Epithelial cell of esophagus (primary cell): ENCODE measurements around the gene ABL2.

Experiments used
- DNase-seq: peaks from one replicate; pipeline ENCODE4 v3.0.0; 2010; ENCODE audit warnings: low read depth
- H3K4me3 ChIP-seq: 2 replicates; pipeline ENCODE4 v1.5.1; 2011; ENCODE audit warnings: mild to moderate bottlenecking, low read length, control low read depth
- TF ChIP-seq, protein P1 (sequence below): IDR thresholded peaks from 2 replicates; pipeline ENCODE4 v1.5.1; 2011; ENCODE audit warnings: low read depth, mild to moderate bottlenecking, low read length, control low read depth, inconsistent platforms; ENCODE audit not compliant: insufficient read depth; ENCODE audit errors: missing control alignments

Gene ABL2

DNA sequence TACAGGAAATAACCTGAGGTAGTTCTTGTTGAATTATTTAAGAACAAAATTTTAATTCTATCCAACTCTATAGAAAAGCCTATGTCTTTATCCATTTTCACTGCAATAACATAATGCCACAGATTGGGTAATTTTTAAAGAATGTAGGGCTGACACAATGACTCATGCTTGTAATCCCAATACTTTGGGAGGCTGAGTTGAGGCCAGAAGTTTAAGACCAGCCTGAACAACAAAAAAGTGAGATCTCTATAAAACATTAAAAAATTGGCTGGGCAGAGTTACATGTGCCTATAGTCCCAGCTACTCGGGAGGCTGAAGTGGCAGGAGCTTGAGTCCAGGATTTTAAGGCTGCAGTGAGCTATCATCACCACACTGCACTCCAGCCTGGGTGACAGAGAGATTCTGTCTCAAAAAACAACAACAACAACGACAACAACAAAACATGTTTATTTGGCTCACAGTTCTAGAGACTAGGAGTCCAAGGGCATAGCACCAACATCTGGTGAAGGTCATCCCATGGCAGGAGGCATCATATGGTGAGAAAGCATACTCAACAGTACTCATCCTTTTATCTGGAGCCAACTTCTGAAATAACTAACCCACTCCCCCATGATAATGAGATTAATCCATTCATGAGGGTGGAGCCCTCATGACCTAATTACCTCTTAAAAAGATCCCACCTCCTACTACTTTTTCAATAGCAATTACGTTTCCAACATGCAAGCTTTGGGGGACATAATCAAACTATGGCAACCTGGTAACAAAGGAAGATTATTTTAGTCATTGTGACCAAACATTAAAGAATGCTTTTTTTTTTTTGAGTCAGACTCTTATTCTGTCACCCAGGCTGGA lies 59.6 kb downstream of the ABL2 start:
- TF ChIP-seq, protein P1, sequence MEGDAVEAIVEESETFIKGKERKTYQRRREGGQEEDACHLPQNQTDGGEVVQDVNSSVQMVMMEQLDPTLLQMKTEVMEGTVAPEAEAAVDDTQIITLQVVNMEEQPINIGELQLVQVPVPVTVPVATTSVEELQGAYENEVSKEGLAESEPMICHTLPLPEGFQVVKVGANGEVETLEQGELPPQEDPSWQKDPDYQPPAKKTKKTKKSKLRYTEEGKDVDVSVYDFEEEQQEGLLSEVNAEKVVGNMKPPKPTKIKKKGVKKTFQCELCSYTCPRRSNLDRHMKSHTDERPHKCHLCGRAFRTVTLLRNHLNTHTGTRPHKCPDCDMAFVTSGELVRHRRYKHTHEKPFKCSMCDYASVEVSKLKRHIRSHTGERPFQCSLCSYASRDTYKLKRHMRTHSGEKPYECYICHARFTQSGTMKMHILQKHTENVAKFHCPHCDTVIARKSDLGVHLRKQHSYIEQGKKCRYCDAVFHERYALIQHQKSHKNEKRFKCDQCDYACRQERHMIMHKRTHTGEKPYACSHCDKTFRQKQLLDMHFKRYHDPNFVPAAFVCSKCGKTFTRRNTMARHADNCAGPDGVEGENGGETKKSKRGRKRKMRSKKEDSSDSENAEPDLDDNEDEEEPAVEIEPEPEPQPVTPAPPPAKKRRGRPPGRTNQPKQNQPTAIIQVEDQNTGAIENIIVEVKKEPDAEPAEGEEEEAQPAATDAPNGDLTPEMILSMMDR: no peak
- DNase-seq: peak; percentile 68
- no peak overlapping the region for H3K4me3 ChIP-seq

DNA sequence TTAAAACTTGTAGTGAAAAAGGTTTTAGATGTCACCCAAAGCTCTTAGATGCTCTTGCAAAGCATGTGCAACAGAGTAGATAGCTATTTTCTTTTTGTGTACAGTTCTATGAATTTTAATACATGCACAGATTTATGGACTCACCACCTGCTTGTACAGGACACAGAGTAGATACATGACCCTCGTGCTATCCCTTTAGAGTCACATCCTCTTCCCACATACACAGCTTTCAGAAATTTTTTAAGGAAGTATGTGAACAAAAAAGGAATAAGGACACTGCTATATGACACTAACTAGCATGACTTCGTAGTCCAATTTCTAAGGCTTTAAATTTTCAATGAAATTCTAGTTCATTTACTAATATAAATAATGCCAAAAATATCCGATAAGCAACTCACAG lies 60.9 kb downstream of the ABL2 start:
- no peak for DNase-seq
- H3K4me3 ChIP-seq: no peak overlapping the region
- TF ChIP-seq, protein P1: no peak

DNA sequence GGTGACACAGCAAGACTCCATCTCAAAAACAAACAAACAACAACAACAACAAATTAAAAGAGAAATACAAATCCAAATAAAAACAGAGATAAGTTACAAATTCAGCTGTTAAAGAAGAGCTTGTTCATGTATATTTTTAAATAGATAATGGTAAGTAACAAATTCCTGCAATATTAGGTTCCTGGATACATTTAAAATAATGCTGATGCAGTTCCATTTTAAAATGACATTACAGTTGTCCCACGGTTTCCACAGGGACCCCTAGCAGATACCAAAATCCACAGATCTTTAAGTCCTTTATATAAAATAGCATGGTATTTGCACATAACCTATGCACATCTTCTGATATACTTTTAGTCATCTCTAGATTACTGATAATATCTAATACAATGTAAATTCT lies 61.5 kb downstream of the ABL2 start:
- TF ChIP-seq, protein P1: no peak
- H3K4me3 ChIP-seq: no peak overlapping the region
- no peak for DNase-seq

DNA sequence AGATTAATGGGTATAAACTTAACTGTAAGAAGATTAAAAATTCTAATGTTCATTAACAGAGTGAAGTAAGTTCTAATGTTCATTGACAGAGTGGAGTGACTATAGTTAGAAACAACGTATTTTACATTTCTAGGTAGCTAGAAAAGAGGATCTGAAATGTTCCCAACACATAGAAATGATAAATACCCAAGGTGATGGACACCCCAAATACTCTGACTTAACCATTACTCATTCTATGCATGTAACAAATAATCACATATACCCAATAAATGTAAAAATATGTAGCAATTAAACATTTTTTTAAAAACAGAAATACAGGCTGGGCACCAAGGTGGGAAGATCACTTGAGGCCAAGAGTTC lies 62.1 kb downstream of the ABL2 start:
- TF ChIP-seq, protein P1: no peak
- DNase-seq: no peak

DNA sequence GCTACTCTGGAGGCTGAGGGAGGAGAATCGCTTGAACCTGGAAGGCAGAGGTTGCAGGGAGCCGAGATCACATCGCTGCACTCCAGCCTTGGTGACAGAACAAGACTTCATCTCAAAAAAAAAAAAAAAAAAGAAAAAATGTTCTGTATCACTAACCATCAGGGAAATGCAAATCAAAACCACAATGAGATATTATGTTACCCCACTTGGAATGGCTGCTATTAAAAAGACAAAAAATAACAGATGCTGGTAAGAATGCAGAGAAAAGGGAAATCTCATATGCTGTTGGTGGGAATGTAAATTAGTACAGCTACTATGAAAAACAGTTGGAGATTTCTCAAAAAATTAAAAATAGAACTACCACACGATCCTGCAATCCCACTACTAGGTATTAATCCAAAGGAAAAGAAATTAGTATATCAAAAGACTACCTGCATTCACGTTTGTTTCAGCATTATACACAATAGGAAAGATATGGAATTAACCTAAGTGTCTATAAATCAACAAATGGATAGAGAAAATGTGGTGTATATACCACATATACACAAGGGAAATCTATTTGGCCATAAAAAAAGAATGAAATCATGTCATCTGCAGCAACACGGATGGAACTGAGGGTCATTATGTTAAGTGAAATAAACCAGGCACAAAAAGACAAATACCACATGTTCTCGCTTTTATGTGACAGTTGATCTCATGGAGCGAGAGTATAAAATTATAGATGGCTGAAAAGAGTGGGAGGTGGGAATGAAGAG lies 62.6 kb downstream of the ABL2 start:
- H3K4me3 ChIP-seq: no peak overlapping the region
- TF ChIP-seq, protein P1: no peak
- no peak for DNase-seq

More for the DNA sequence above, 62.1 kb downstream of the ABL2 start:
- no peak overlapping the region for H3K4me3 ChIP-seq

DNA sequence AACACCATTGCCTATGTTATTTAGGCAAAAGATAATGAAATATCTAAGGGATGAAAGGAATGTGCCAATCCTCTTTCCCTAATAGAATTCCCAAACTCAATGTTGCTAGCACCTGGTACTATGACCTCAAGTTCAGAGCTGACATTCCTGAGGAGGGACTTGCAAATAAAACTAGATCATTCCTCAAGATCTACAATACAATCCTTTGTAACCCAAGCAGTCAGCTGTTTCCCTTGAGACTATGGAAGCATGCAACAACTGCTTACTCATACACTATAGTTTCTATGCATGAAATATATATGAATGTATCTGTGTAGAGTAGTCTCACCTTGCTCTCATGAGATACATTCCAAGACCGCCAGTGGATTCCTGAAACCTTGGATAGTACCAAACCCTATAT lies 65.0 kb downstream of the ABL2 start:
- TF ChIP-seq, protein P1: no peak
- peak; percentile 71 for DNase-seq

DNA sequence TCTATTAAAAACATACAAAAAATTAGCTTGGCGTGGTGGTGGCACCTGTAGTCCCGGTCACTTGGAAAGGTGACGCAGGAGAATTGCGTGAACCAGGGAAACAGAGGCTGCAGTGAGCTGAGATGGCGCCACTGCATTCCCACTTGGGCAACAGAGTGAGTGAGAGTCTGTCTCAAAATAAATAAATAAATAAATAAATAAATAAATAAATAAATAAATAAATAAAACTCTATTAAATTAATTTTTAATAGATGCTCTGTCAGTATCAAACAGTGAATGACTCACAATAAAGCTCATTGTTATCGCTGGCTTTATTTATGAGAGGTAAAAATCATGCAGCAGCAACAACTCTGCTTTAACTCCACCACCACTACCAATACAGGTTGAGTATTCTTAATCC lies 72.8 kb downstream of the ABL2 start:
- no peak overlapping the region for H3K4me3 ChIP-seq
- TF ChIP-seq, protein P1: no peak
- DNase-seq: no peak

More for the DNA sequence above, 65.0 kb downstream of the ABL2 start:
- no peak overlapping the region for H3K4me3 ChIP-seq
